GM12878 (cell line): ENCODE data around the gene CDHR4. TPM values are rescaled to one million over a fixed set of nuclear protein-coding genes. Genes with fewer than 3 reads are reported as not detected.

Source experiments
- ATAC-seq: fragments of 200-7000 bp; cut with Tn5 transposase; 3 replicates; pipeline ENCODE4 v1.9.1; 2020; ENCODE audit warnings: mild to moderate bottlenecking, moderate library complexity
- BruUV-seq: library from RNA; stranded (reverse); fragments of 400-500 nt; replicated peaks from 2 replicates; lab custom pipeline; 2021; lab: Mats Ljungman, UMichigan
- CTCF ChIA-PET: fragments of 300-600 bp; sonication (Branson Sonifier 250); formaldehyde crosslinking; extraction: SDS; loops from one replicate; lab custom pipeline; 2021; ENCODE audit warnings: inconsistent platforms; lab: Yijun Ruan, JAX
- POLR2A ChIA-PET: fragments of 350-600 bp; formaldehyde crosslinking; extraction: SDS; loops from one replicate; lab custom pipeline; 2021; ENCODE audit warnings: inconsistent platforms; lab: Charles Lee
- RAD21 ChIA-PET: fragments of 300-600 bp; sonication (Branson Sonifier 250); formaldehyde crosslinking; loops from one replicate; lab custom pipeline; 2023; ENCODE audit warnings: antibody characterized with exemption; ENCODE audit not compliant: unreplicated experiment; lab: Charles Lee
- SMC1A ChIA-PET: fragments of 300-600 bp; sonication (Branson Sonifier 250); formaldehyde crosslinking; loops from one replicate; lab custom pipeline; 2023; ENCODE audit not compliant: unreplicated experiment, uncharacterized antibody; lab: Charles Lee
- DNase-seq: peaks from one replicate; pipeline ENCODE4 v3.0.0-alpha.2; 2011; ENCODE audit warnings: low read depth, low spot score
- FAIRE-seq: peaks from 3 replicates; lab custom pipeline; 2011; peaks lifted over from hg19 to GRCh38; lab: Jason Lieb, UNC
- H2AFZ ChIP-seq: 2 replicates; pipeline ENCODE4 v1.6.0; 2011; ENCODE audit warnings: low read depth, low read length, control low read depth; ENCODE audit not compliant: control insufficient read depth
- H3K27ac ChIP-seq: 2 replicates; pipeline ENCODE4 v1.5.1; 2011; ENCODE audit warnings: control low read depth; ENCODE audit not compliant: control insufficient read depth, insufficient read depth
- H3K27me3 ChIP-seq, 2 experiments: replicated peaks in 1 of 2; 2 replicates each; pipeline versions ENCODE4 v1.6.0 to v1.6.1; 2011; ENCODE audit warnings: low read length in 1 of 2; ENCODE audit not compliant: control insufficient read depth in 2 of 2, insufficient read depth in 2 of 2
- H3K36me3 ChIP-seq, 2 experiments: 2 replicates each; pipeline ENCODE4 v1.5.1; 2011; ENCODE audit warnings: low read length in 1 of 2; ENCODE audit not compliant: control insufficient read depth in 2 of 2, insufficient read depth in 2 of 2
- H3K4me1 ChIP-seq: 2 replicates; pipeline ENCODE4 v1.6.1; 2011; ENCODE audit warnings: mild to moderate bottlenecking, low read length, moderate library complexity, mixed read lengths; ENCODE audit not compliant: control insufficient read depth, insufficient read depth
- H3K4me2 ChIP-seq: 2 replicates; pipeline ENCODE4 v1.6.0; 2011; ENCODE audit warnings: control low read depth; ENCODE audit not compliant: control insufficient read depth, insufficient read depth
- H3K4me3 ChIP-seq: fragments of 200-600 bp; sonication (generic); 2 replicates; pipeline ENCODE4 v1.5.1; 2016
- H3K79me2 ChIP-seq: 2 replicates; pipeline ENCODE4 v1.6.0; 2011; ENCODE audit warnings: low read length; ENCODE audit not compliant: control insufficient read depth, insufficient read depth
- H3K9ac ChIP-seq: 2 replicates; pipeline ENCODE4 v1.8.0; 2011; ENCODE audit warnings: low read length, control low read depth, mixed read lengths; ENCODE audit not compliant: control insufficient read depth, insufficient read depth
- H3K9me3 ChIP-seq: replicated peaks from 3 replicates; pipeline ENCODE4 v1.5.1; 2011; ENCODE audit warnings: mild to moderate bottlenecking, low read length; ENCODE audit not compliant: control insufficient read depth, insufficient read depth
- H4K20me1 ChIP-seq: 2 replicates; pipeline ENCODE4 v1.6.0; 2011; ENCODE audit not compliant: control insufficient read depth, insufficient read depth
- BACH1 ChIP-seq: fragments of 450-650 bp; IDR thresholded peaks from 2 replicates; pipeline ENCODE4 v1.6.1; 2017; ENCODE audit warnings: mild to moderate bottlenecking, borderline replicate concordance
- CHD1 ChIP-seq: IDR thresholded peaks from 2 replicates; pipeline ENCODE4 v1.6.1; 2012; ENCODE audit warnings: low read depth, low read length, improper control_type of control experiment
- KLF5 ChIP-seq: fragments of 450-650 bp; IDR thresholded peaks from 2 replicates; pipeline ENCODE4 v1.6.1; 2014; ENCODE audit warnings: mild to moderate bottlenecking; ENCODE audit not compliant: partially characterized antibody
- MTA2 ChIP-seq: fragments of 450-650 bp; IDR thresholded peaks from 2 replicates; pipeline ENCODE4 v1.6.1; 2016; ENCODE audit warnings: low read depth, mild to moderate bottlenecking, moderate library complexity
- NFYA ChIP-seq: IDR thresholded peaks from 2 replicates; pipeline ENCODE4 v1.6.1; 2011; ENCODE audit warnings: low read depth, mild to moderate bottlenecking, low read length, improper control_type of control experiment, borderline replicate concordance
- RFX5 ChIP-seq: IDR thresholded peaks from 2 replicates; pipeline ENCODE4 v1.6.1; 2011; ENCODE audit warnings: low read depth, low read length, improper control_type of control experiment
- RUNX3 ChIP-seq: IDR thresholded peaks from 2 replicates; pipeline ENCODE4 v1.6.1; 2012; ENCODE audit warnings: low read length, inconsistent platforms
- SP1 ChIP-seq: IDR thresholded peaks from one replicate; pipeline ENCODE4 v1.6.1; 2011; ENCODE audit warnings: low read depth, low read length
- SUZ12 ChIP-seq: fragments of 200-600 bp; sonication (generic); IDR thresholded peaks from one replicate; pipeline ENCODE4 v1.6.1; 2018; ENCODE audit warnings: antibody characterized with exemption, mild to moderate bottlenecking; ENCODE audit not compliant: unreplicated experiment
- TBL1XR1 ChIP-seq: IDR thresholded peaks from 2 replicates; pipeline ENCODE4 v1.6.1; 2012; ENCODE audit warnings: low read depth, low read length, improper control_type of control experiment
- YBX1 ChIP-seq: fragments of 450-650 bp; IDR thresholded peaks from 2 replicates; pipeline ENCODE4 v1.6.1; 2016; ENCODE audit warnings: antibody characterized with exemption
- WGBS: methylation state at CpG from one replicate; pipeline ENCODE4 v1.1.6; 2016; ENCODE audit warnings: low lambda C conversion rate; ENCODE audit not compliant: insufficient replicate concordance, insufficient coverage; ENCODE audit errors: missing lambda C conversion rate; 5-methylcytosine and 5-hydroxymethylcytosine counted together
- in situ Hi-C: fragments of 300-500 bp; cut with MboI; formaldehyde crosslinking; loops from 9 replicates; pipeline ENCODE4 v1.14.3; 2018; ENCODE audit warnings: mixed read lengths
- intact Hi-C: fragments of 100-400 bp; cut with micrococcal nuclease; formaldehyde crosslinking; loops from one replicate; pipeline ENCODE4 v1.14.2; 2022; ENCODE audit not compliant: unreplicated experiment
- polyA plus RNA-seq, 11 experiments: library from polyadenylated mRNA; depleted of rRNA in 4 of 11; unstranded in 6 of 11; stranded (reverse) in 5 of 11; fragments of >200 nt; fragmentation: Nextera tagmentation in 4 of 11; fragmentation: Illumina TruSeq in 1 of 11; extraction: Ambion mirVana in 4 of 11; extraction: Trizol in 1 of 11; gene quantifications; 1 replicate in 1 of 11; 2 replicates in 10 of 11; pipeline versions ENCODE4 v1.2.1 to v1.2.3, GENCODE V29; 2011 to 2016; ENCODE audit warnings: inconsistent platforms in 2 of 11, missing spikeins in 2 of 11, low read depth in 1 of 11
- total RNA-seq, 4 experiments: library from RNA; depleted of rRNA in 3 of 4; stranded (reverse); fragments of >200 nt in 3 of 4; fragmentation: Illumina TruSeq in 1 of 4; extraction: Trizol in 1 of 4; gene quantifications; 2 replicates each; pipeline versions ENCODE4 v1.2.1 to v1.2.3, GENCODE V29; 2013 to 2021
- TF ChIP-seq, protein P1 (sequence below): fragments of 450-650 bp; formaldehyde crosslinking; IDR thresholded peaks from 2 replicates; pipeline ENCODE4 v1.4.0; 2020; ENCODE audit warnings: mild to moderate bottlenecking, moderate library complexity
- TF ChIP-seq, protein P2 (sequence below): IDR thresholded peaks from 2 replicates; pipeline ENCODE4 v1.6.1; 2012; ENCODE audit warnings: low read length, inconsistent platforms
- TF ChIP-seq, protein P3 (sequence below): fragments of 450-650 bp; IDR thresholded peaks from 2 replicates; pipeline ENCODE4 v1.6.1; 2017; ENCODE audit warnings: low read depth, mild to moderate bottlenecking, moderate library complexity

Gene CDHR4
- total and polyA plus RNA-seq, 10 of the 15 experiments (the other 5 are each of a cell fraction or from before 2014, with no cell fraction given) = not detected

DNA sequence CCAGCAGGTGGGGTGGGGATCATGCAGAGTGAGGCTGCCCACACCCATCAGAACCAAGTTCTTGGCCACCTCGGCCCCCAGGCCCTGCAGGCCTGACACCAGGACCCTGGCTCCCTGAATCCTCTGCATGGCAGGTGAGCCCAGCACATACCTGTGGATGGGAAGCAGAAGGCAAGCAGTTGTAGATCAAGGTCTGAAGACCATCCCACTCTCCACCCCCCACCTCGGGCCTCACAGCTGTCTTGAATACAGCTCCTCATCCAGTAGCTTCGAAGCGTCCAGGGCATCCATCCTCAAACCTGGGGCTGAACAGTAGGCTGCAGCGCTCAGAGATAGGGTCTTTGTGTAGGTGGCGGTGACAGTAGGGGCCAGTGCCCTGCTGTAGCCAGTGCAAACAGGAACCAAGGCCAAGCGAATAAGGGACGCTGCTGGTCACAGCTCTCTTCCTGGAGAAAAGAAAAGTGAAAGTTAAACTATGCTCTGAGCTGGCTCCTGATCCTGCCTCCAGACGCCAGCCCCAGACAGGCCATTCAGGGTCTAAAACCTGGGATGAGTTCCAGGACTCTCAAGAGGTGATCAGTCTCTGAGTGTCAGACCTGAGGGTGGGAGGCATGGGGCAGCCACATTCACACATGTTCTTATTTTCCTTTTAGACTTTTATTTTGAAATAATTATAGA is 14.0 kb upstream of the CDHR4 start, which contains the start of gene UBA7:
UBA7 (minus strand) TSS at position 457 of the 678 bp plus-strand sequence; CDS start at position 291, 166 bp downstream.
- peak within 1 kb of the TSS; percentile 92 for H2AFZ ChIP-seq
- WGBS = 2% methylated on average over 9 of the region's 9 CpGs
- DNase-seq (no peak), FAIRE-seq (peak; percentile 85), ATAC-seq (peak; percentile 98)
- BruUV-seq = TSS peak; percentile 70
- peaks cover 22% of the 10 kb centered on the region for H3K79me2 ChIP-seq
- RAD21 ChIA-PET = interaction anchor here (1.1 to 4.4 kb wide), 6 partner anchors 10 to 274 kb away, joined by 3 to 71 read pairs (median 4); partner anchors contain the start of genes INKA1, IP6K1 and MON1A
- CTCF ChIA-PET = interaction anchor here (0.7 to 10.4 kb wide), 6 partner anchors 9 to 66 kb away, joined by 3 to 99 read pairs (median 4); partner anchors contain the start of gene INKA1
- H3K4me2 ChIP-seq = peak within 1 kb of the TSS; percentile 99
- no peaks in the 10 kb centered on the region for H3K27me3 ChIP-seq
- SMC1A ChIA-PET = interaction anchor here (0.7 to 3.6 kb wide), 5 partner anchors 8 to 126 kb away, joined by 3 to 23 read pairs (median 23); partner anchors contain the start of genes INKA1 and RBM6
- H3K36me3 ChIP-seq = peaks cover 4 to 5% of the 10 kb centered on the region in 2 experiments; a peak in 3 of 4 replicates
- no peaks in the 10 kb centered on the region for H3K9me3 ChIP-seq
- in situ Hi-C loops = no loop called here
- H4K20me1 ChIP-seq = no peaks in the 10 kb centered on the region
- peaks cover 13% of the 10 kb centered on the region for H3K4me1 ChIP-seq
- H3K9ac ChIP-seq = peak within 1 kb of the TSS; percentile 94
- POLR2A ChIA-PET = interaction anchor here (0.5 to 2.0 kb wide), 9 partner anchors 8 to 1149 kb away, joined by 3 to 17 read pairs (median 4); partner anchors contain the start of genes INKA1 and TRAIP
- peak within 1 kb of the TSS; percentile 79 for H3K4me3 ChIP-seq
- intact Hi-C loops = no loop called here
- H3K27ac ChIP-seq = peak within 1 kb of the TSS; percentile 94
- TF ChIP-seq YBX1 = no peak
- TF ChIP-seq NFYA = no peak
- no peak for TF ChIP-seq RUNX3
- TF ChIP-seq, protein P1, sequence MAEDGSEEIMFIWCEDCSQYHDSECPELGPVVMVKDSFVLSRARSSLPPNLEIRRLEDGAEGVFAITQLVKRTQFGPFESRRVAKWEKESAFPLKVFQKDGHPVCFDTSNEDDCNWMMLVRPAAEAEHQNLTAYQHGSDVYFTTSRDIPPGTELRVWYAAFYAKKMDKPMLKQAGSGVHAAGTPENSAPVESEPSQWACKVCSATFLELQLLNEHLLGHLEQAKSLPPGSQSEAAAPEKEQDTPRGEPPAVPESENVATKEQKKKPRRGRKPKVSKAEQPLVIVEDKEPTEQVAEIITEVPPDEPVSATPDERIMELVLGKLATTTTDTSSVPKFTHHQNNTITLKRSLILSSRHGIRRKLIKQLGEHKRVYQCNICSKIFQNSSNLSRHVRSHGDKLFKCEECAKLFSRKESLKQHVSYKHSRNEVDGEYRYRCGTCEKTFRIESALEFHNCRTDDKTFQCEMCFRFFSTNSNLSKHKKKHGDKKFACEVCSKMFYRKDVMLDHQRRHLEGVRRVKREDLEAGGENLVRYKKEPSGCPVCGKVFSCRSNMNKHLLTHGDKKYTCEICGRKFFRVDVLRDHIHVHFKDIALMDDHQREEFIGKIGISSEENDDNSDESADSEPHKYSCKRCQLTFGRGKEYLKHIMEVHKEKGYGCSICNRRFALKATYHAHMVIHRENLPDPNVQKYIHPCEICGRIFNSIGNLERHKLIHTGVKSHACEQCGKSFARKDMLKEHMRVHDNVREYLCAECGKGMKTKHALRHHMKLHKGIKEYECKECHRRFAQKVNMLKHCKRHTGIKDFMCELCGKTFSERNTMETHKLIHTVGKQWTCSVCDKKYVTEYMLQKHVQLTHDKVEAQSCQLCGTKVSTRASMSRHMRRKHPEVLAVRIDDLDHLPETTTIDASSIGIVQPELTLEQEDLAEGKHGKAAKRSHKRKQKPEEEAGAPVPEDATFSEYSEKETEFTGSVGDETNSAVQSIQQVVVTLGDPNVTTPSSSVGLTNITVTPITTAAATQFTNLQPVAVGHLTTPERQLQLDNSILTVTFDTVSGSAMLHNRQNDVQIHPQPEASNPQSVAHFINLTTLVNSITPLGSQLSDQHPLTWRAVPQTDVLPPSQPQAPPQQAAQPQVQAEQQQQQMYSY (CRISPR knock-in tag) = no peak
- no peak for TF ChIP-seq MTA2
- TF ChIP-seq, protein P2, sequence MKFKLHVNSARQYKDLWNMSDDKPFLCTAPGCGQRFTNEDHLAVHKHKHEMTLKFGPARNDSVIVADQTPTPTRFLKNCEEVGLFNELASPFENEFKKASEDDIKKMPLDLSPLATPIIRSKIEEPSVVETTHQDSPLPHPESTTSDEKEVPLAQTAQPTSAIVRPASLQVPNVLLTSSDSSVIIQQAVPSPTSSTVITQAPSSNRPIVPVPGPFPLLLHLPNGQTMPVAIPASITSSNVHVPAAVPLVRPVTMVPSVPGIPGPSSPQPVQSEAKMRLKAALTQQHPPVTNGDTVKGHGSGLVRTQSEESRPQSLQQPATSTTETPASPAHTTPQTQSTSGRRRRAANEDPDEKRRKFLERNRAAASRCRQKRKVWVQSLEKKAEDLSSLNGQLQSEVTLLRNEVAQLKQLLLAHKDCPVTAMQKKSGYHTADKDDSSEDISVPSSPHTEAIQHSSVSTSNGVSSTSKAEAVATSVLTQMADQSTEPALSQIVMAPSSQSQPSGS = no peak
- TF ChIP-seq TBL1XR1 = no peak
- no peak for TF ChIP-seq SUZ12
- TF ChIP-seq CHD1 = no peak
- no peak; the same call in 1 of the 2 replicates for TF ChIP-seq BACH1
- TF ChIP-seq KLF5 = no peak
- TF ChIP-seq RFX5 = no peak
- TF ChIP-seq, protein P3, sequence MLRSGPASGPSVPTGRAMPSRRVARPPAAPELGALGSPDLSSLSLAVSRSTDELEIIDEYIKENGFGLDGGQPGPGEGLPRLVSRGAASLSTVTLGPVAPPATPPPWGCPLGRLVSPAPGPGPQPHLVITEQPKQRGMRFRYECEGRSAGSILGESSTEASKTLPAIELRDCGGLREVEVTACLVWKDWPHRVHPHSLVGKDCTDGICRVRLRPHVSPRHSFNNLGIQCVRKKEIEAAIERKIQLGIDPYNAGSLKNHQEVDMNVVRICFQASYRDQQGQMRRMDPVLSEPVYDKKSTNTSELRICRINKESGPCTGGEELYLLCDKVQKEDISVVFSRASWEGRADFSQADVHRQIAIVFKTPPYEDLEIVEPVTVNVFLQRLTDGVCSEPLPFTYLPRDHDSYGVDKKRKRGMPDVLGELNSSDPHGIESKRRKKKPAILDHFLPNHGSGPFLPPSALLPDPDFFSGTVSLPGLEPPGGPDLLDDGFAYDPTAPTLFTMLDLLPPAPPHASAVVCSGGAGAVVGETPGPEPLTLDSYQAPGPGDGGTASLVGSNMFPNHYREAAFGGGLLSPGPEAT = peak; percentile 68; the same call in 1 of the 2 replicates
- TF ChIP-seq SP1 = no peak
